GM19467 (cell line): ENCODE data around the gene RASGRF1.
"Not testable (repeated sequence)": the region's sequence is repeated elsewhere in the genome, so short reads cannot be mapped to it uniquely, and the experiment has no call there.

Source experiments
- ATAC-seq: cut with Tn5 transposase; IDR thresholded peaks from one replicate; pipeline ENCODE4 v1.9.1; 2021; ENCODE audit warnings: mild to moderate bottlenecking, moderate library complexity; ENCODE audit not compliant: unreplicated experiment

The RASGRF1 gene

DNA sequence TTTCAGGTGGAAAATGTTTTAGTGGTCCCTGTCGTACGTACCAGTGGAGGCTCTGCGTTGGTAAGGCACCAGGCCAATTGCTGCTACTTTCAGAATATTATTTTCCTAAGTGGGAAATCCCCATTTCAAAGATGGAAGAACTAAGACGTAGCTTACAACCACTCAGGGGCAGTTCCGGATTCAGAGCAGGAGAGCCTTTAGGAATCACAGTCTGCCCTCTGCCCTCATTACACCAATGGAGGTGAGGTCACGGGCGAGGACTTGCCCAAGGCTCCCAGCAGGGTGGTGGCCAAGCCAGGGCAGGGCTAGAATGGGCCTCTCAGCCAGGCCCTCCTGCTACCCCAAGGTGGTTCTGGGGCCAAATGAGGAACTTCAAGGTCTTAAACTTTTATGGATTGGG lies 72.6 kb downstream of the RASGRF1 start:
- no peak for ATAC-seq

DNA sequence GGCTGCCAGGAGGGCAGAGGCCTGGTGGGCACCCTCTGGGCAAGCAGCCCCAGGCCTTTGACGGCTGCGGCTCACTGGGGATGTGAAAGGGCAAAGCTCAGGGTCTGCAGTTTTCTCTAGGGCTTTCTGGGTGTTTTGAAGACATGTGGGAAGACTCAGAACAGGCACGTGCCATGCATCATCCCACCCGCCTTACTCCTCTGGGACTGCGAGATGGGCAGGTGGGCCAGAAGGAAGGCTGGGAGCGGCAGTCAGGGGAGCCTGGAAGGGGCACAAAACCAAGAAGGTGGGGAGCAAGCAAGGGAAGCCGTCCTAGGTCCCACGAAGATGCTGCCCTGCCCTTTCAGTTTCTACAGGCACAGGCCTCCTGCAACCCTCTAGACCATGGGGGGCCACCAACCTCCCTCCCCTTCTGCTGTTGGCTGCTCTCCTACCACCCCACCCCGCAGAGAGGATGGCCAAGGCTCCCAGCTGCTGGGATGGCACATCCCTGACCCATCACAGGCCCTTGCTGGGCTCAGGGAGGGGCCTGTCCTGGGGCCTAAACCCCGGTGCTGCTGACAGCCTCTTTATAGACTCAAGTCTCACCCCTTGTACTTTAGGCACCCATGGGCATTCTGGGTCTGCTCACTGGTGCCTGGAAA lies 73.9 kb downstream of the RASGRF1 start:
- no peak for ATAC-seq

DNA sequence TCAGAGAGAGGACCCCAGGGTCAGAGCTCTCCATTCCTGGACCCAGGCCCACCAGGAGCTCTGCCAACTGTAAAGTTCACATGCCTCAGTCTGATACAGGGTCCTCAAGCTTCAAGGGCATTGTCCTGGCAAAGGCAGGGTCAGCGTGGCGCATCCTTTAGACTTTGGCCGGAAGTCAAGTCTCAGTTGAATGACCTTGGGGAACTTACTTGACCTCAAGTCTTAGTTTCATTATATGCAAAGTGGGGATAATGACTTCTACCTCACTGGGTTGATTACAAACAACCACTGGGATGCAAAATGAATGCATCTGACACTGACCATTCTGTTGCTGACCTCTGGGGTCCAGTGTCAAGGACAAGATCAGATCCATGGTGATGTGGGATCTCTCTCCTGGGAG lies 75.2 kb downstream of the RASGRF1 start:
- no peak for ATAC-seq

DNA sequence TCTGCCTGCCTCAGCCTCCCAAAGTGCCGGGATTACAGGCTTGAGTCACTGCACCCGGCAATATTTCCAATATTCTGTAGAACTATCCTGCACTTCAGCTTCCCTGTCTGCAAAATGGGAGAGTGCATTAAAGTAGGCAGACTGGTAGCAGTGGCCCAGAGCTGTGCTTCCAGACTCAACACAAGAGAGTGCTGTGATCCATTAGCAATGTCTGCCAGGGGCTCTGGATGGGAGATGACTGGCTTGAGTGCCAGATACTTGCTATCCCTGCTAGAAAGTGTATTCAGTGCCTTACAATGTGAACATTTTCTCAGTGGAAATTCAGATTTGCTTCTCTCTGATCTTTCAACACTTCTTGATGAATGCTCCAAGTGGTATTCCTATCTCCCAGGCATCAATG lies 80.3 kb downstream of the RASGRF1 start:
- ATAC-seq, result no peak

DNA sequence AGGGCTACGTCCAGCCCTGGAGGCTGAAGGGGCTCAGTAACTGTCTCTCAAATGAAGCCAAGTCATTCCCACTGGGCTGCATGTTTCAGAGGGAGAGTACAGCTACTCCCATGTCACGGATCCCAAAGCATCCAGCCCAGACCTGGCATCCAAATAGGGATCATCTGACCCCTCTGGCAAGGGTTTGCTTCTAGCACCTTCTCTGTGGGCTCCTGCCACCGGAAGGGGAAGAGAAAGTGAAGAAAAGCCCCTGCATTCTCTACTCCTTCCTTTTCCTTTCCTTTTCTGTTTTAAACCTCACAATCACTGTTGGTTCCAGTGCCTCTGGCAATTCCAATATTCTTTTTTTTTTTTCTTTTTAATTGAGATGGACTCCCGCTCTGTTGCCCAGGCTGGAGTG lies 81.2 kb downstream of the RASGRF1 start:
- ATAC-seq, result no peak

DNA sequence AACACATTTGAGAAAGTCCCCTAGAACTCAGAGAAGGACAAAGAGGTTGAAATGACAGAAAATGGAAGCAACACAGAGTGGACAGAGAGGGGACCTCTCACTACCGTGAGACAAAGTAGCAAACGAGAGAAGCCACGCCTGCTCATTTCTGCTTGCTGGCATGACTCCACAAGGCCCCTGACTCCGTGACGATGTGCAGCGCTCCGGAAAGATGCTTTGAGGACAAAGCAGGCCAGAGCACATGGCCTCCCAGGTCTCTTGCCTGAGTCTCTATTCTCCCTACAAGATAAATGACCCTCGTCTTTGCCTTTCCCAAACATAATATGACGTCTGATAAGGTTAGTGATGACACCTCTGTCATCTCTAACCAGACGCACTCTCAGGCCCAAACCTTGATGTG lies 81.9 kb downstream of the RASGRF1 start:
- ATAC-seq, result no peak

DNA sequence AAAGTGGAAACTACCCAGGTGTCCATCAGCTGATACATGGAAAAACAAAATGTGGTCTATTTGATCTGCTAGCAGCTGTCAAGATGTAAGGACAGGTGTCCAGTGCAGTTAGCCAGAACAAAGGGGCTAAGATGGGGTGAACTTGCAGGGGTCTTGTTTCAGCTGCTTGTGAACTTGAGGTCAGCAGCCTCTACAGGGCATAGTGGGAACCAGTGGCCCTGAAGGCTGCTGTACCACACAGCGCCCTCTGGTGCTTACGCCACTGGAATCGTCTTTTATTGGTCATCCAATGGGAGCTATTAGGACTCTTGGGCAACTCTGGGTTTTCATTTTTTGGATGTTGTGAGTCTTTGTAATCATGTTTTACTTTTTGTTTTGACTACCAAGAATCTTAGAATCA lies 83.5 kb downstream of the RASGRF1 start:
- no peak for ATAC-seq

DNA sequence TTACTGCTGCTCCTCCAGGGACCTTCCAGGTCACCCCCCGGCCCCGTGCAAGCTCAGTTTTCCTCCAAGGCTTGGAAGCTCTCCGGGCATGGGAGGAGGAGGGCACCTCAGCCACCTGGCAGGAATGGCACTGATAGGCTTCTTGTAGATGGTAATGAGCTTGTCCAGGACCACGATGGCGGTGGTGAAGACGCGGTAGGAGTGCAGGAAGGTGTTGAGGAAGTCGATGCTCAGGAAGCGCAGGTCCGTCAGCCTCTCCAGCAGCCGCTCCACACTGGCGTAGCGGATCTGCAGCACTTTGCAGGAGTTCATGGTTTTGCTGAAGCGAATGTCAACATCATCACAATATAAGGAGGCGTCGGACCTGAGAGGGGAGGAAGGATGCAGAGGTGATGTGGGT lies 84.5 kb downstream of the RASGRF1 start:
- ATAC-seq, result no peak

DNA sequence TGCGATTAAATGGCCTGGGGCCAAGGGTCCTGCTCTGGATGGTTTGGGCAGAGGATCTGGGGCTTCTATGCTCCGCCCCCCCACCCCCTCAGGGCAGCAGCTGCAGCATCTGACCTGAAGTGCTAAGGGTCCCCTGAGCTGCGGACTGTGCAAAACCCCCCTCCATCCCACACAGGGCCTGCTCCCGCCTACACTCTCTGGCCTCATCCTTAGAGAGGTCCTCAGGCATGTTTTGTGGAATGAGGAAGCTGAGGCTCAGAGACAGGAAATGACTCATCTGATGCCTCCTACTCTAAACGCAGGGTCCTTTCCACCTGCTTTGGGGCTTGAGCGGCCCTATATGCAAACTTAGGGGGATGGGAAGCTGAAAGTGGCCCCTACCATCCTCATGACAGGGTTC lies 86.2 kb downstream of the RASGRF1 start:
- ATAC-seq, result peak; percentile 72

DNA sequence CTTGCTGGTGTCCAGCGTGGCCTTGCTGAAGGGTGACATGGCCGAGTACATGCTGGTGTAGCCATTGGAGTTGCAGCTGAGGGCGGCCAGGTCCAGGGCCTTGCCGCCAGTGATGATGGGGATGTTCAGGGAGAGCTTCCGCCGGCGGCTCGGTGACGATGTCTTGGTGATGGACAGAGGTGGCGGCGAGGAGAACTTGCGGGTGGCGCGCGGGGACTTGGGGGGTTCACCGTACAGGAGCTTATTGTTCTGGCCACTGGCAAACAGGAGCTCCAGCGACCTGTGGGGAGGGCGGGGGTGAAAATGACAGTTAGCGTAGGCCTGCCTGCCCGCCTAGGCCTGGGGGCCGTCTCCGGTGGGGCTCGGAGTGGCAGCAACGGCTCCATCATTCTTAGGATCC lies 86.7 kb downstream of the RASGRF1 start:
- ATAC-seq, result no peak

DNA sequence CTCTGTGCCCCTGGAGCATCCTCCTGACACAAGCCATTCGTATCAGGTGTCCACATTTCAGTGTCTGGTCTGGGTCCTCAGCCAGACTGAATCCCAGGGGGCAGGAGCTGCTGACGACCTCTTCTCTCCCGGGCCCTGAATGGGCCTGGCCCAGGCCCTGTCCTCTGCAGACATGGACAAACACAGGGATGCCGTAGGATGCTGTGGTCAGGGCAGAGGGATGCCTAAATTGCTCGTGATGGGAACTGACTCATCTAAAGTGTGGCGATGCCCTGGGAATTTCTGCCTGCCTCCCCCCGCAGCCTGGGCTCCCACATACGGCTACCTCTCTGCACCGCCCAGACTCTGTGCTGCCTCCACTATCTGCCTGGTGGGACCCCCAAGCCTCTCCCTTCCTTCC lies 87.3 kb downstream of the RASGRF1 start:
- no peak for ATAC-seq

DNA sequence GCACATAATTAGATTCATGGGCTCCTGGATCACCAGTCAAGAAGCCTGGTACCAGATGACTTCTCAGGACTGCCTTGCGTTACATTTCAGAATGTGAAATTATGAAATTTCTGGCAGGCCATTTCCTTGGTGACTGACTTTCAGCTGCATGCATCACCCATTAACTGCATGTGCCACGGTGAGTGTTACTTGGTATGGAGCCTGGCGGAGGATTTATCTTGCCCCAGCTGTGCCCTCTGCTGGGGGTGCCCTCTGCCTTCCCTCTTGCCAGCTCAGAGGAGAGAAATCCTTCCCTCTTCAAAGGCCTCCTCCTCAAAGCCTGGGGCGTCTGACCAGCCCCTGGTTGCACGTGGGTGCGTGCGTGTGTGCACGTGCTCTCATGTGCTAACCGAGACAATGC lies 88.0 kb downstream of the RASGRF1 start:
- ATAC-seq, result no peak

DNA sequence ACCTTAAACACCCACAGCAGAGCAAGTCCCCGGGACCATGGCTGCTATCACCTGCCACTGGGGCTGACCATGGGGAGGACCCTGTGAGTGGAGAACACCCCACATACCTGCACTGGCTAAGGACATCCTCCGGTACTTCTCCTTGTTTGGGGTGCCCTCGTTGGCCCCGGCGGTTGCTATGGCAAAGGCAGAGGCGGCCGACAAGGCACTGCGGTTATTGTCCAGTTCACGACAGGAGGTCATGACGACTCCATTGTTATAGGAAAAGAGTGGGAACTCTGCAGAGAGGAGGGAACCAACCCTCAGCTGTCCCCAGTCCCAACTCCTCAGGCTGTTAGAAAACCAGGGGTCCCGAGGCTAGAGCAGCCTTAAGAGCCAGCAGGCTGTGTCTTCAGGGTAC lies 90.9 kb downstream of the RASGRF1 start:
- ATAC-seq, result no peak

DNA sequence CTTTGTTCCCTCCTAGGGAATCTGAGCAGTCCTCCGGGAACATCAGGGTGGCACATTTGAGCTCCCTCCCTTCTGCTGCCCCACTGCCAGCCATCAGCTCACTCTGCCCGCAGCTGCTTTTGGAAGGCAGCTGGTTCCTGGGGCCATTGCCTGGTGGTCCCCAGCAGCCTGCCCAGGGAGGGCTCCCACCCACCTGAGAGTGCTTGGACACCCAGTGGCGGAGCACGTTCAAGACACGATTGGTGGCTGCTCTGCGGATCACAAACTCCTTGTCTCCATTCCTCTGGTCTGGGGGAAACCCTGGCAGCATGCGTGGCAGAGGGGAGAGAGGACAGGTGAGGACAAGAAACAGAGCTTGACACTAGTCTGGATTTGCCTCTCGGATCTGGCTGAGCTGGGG lies 92.1 kb downstream of the RASGRF1 start:
- no peak for ATAC-seq

DNA sequence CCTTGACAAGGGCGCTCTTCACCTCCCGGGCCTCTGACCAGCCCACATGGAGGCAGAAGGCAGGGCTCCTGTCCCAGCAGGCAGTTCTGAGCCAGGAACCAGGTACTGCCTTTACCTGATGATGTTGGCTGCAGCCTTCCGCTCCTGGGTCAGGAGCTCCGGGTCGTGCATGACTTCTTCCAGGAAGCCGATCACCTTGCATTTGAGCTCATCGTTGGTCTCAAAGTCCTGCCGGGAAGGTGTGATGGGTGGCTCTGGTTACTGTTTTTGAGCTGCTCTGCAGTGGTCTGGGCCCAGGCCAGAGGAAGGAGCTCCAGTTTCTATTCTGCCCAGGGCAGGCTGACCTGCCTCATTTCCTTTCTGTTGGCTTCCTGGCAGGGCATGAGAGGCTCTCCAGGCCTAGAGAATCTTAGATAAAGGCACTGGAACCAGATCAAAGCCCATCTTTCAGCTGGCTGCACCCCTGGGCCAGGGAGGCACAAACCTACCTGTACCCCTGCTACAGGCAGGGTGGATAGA lies 92.5 kb downstream of the RASGRF1 start:
- ATAC-seq, result no peak

DNA sequence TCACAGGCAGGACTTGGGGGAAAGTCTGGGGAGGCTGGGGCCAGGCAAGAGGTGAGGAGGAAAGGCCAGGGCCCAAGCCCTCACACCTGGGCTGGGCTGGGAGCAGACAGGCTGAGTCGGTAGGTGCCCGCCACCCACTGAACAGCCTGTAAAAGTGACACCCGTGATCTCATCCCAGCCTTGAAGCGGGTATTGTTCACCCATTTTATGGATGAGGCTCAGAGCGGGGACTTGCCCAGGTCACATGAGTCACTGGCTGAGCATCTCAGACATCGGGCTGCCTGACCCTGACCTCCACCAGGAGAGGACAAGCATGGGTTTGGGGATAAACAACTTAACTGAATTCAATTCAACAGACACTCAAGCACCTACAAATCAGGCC lies 93.7 kb downstream of the RASGRF1 start:
- ATAC-seq, result no peak

DNA sequence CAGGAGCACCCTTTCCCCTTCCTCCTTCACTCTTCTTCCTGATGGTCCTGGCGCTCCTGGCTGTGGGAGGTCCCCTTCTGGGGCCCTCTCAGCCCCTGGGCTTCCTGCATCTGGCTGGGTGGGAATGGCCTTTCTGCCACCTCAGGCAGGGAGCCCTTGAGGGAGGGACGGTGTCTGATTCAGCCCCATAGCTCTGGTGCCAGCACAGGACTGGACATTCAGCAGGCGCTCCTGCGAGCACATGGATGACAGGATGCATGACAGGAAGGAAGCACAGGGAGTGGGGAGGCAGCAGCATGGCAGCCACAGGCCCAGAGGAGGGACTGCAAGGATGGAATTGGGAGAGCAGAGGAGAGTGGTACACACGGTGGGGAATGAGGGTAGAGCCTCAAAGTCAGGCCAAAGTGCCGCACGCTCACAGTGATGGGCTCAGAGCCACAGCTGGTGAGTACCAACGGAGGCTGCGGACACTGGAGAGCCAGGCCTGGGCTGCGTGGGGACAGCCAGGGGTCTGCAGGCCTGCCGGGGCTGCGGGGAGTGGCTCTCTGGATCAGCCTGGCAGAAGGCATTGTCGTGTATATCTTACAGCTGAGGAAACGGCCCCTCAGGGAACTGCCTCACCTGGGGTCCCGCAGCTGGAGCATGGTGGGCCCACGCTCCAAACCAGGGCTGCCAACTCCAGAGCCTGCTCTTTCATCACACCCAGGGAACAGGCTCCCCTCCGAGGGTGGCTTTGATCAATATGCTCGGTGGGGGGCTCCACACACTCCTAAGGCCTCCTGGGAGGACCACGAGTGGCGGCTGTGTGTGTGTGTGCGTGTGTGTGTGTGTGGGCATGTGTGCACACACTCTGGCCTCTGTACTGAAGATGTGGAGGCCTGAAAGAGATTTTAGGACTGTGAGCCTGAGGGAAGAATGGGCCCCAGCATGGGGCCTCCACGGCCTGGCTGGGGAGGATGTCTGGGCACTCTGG lies 94.4 kb downstream of the RASGRF1 start:
- no peak for ATAC-seq

DNA sequence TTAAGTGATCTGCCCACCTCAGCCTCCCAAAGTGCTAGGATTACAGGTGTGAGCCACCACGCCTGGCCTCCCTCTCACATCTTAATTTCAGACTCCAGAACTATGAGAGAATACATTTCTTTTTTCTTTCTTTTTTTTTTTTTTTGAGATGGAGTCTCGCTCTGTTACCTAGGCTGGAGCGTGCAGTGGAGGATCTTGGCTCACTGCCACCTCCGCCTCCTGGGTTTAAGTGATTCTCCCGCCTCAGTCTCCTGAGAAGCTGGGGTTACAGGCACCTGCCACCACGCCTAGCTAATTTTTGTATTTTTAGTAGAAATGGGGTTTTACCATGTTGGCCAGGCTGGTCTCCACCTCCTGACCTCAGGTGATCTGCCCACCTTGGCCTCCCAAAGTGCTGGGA lies 95.4 kb downstream of the RASGRF1 start:
- ATAC-seq, result not testable (repeated sequence)

DNA sequence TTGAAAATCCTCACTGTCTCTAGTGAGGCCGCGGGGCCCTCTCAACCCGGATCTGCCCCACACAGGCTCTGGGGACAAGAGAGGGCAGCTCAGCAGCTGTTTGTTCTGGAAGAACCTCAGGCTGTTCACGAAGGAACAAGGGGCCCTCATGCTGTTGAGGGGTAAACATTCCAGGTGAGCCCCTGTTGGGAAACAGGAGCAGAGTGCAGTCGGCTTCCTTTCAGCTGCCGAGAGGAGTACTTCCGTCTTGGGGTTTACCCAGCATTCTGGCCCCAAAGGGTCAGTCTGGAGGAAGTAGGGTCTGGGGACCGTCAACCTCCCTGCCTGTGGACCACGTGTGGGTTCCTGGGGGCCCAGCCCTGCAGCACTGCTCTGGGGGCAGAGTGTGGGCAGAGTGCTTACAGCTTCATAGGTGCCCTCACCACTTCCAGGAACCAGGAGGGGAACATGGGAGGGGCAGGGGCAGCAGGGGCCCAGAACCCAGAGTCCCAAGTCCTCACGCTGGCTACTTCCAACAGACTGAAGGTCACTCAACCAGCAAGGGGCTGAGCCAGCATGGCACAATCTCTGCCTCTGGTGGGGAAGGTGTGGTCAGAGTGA lies 96.5 kb downstream of the RASGRF1 start:
- ATAC-seq, result no peak

DNA sequence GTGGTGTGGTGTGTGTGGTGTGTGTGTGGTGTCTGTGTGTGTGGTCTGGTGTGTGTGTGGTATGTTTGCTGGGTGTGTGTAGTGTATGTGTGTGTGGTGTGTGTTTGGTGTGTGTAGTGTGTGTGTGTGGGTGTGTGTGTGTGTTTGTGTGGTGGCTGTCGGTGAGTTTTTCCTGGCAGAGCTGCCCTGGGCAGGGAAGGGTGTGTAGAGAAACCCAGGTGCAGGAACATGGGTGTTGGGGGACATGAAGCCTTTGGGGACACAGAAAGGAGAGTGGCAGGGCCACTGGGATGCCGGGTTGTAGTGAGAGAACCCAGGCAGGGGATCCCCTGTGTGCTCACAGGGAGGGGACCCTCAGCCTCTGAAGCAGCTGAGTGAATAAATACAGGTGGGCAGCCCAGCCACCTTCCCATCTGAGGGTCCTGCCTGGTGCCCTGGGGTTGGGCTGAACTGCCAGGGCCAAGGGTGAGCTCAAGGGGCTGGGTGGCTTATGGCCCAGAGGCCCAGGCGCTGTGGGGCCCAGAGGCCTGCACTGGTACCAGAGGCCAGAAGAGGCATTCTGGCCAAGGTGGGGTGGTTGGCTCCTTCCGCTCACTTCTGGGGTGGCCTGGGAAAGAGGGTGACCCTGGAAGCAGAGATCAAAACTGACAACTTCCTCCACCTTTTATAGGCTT lies 97.2 kb downstream of the RASGRF1 start:
- ATAC-seq, result no peak
